NCI-H526 (cell line): ENCODE results near the gene PLAAT4.
"Not testable (repeated sequence)": the region's sequence is repeated elsewhere in the genome, so short reads cannot be mapped to it uniquely, and the experiment has no call there.

Experiments
- DNase-seq, 2 experiments: peaks; one replicate each; lab custom pipeline; 2025; lab: John Stamatoyannopoulos, UW

The PLAAT4 gene

GRCh38 chr11:63511048-63511748 lies 25.4 kb upstream of the PLAAT4 start:
- no peak for DNase-seq

DNA sequence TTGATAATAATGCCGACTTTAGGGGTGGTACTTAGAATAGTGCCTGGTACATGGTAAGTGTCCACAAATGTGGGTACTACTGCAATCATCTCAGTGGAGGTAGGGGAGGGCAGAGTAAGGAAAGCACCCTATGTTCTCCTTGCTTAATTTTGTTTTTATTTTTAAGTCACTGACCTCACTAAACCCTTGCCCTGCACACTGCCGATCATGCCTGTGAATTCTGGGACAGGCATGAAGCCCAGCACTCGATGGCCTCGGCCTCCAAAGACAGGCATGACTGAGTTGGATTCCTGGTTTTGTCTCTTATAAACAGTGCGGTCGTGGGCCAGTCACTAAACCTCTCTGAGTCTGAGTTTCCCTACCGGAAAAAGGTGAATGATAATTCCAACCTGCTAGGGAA lies 23.8 kb upstream of the PLAAT4 start:
- no peak for DNase-seq

DNA sequence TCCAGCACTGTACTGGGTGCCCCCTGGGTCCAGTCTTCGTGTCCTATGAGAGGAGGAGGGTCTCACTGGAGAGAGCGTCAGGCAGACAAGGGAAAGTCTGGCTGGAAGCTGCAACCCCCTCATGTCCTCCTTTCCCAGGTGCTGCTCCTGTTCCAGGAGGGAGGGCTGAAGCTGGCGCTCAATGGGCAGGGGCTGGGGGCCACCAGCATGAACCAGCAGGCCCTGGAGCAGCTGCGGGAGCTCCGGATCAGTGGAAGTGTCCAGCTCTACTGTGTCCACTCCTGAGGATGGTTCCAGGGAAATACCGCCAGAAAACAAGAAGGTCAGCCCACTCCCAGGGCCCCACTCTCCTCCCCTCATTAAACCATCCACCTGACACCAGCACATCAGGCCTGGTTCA lies 20.5 kb upstream of the PLAAT4 start:
- no peak for DNase-seq

DNA sequence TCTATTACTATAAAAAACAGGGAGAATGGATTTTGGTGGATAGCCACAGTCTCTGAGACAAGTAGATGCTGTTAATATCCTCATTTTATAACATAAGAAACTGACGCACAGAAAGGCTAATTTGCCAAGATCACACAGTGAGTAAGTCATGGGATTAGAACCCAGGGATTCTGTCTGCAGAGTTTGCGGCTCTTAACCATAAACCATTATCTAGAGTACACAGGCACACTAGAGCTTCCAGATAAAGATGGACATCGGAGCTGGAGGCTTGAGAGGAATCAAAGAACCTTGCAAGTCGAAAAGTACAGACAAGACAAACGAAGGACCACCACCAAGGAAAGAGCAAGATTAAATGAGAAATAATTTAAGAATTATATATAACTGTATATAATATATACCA lies 19.5 kb upstream of the PLAAT4 start:
- DNase-seq = no peak

GRCh38 chr11:63518548-63518947 lies 18.1 kb upstream of the PLAAT4 start:
- no peak for DNase-seq

GRCh38 chr11:63520606-63521170 lies 15.9 kb upstream of the PLAAT4 start:
- no peak for DNase-seq

DNA sequence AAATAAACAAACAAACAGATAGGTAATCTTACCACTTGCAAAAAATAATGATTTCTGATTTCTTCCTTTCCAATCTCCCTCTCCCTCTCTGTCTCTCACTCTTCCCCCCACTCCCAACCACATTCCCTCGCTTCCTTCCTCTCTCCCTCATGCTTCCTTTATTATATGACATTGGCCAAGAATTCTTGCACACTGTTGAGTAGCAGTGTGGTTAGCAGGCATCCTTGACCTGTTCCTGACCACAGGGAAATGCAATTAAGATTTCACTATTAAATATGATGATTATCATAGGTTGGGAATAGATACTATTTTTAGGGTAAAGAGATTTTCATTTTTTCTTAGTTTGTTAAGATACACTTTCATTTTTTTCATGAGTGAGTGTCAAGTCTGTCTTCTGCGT lies 14.7 kb upstream of the PLAAT4 start:
- DNase-seq = no peak

DNA sequence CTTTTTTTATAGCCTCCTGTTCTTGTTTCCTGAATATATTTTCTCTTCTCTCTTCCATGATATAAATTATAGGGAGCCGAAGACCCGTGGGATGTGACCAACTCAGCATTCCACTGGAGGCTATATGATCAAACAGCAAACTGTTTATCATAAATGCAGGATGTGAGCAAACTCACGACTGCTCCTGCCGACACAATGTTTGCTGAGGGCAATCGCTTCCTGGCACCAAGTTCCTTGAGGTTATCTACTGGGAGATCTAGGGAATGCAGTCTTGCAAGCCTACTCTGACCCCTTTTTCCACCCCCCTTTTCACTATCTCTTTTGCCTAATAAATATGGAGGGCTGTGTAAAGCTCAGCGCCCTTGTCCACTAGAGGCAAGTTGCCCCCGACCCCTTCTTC lies 13.5 kb upstream of the PLAAT4 start:
- no peak for DNase-seq

- DNase-seq = no peak
Measured at GRCh38 chr11:63527667-63528066, 8.9 kb upstream of the PLAAT4 start.

- not testable (repeated sequence) for DNase-seq
Measured at GRCh38 chr11:63528156-63528555, 8.5 kb upstream of the PLAAT4 start.

DNA sequence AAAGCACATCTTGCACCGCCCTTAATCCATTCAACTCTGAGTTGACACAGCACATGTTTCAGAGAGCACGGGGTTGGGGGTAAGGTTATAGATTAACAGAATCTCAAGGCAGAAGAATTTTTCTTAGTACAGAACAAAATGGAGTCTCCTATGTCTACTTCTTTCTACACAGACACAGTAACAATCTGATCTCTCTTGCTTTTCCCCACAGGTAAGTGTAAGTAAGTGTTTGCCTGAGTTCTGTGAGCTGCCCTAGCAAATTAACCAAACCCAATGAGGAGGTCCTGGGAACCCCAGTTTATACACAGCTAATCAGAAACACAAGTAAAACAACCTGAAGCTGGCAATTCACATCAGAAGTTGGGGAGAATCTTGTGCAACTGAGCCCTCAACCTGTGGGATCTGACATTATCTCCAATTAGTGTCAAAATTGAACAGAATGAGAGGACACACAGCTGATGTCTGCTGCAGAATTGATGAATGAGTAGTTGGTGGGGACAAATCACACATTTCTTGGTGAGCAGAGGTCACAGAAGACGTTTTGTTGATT lies 7.8 kb upstream of the PLAAT4 start:
- DNase-seq = not testable (repeated sequence)

GRCh38 chr11:63529373-63529772 lies 7.2 kb upstream of the PLAAT4 start:
- DNase-seq = not testable (repeated sequence)

DNA sequence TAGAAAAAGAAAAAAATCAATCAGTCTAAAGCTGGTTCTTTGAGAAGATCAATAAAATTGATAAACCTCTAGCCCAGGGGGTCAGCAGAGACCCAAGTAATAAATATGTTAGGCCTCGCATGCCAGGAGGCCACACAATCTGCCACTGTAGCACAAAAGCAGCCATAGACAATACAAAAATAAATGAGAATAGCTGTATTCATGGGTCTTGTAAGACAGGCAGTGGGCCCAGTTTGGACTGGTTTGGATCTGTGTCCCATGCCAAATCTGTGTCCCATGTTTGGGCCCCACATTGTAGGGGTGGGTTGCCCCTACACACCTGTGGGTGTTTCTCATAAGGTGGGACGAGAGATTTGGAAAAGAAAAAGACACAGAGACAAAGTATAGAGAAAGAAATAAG lies 6.6 kb upstream of the PLAAT4 start:
- no peak for DNase-seq

- DNase-seq = not testable (repeated sequence)
Measured at GRCh38 chr11:63531074-63531792, 5.4 kb upstream of the PLAAT4 start.

GRCh38 chr11:63532117-63532516 lies 4.5 kb upstream of the PLAAT4 start:
- DNase-seq = no peak

DNA sequence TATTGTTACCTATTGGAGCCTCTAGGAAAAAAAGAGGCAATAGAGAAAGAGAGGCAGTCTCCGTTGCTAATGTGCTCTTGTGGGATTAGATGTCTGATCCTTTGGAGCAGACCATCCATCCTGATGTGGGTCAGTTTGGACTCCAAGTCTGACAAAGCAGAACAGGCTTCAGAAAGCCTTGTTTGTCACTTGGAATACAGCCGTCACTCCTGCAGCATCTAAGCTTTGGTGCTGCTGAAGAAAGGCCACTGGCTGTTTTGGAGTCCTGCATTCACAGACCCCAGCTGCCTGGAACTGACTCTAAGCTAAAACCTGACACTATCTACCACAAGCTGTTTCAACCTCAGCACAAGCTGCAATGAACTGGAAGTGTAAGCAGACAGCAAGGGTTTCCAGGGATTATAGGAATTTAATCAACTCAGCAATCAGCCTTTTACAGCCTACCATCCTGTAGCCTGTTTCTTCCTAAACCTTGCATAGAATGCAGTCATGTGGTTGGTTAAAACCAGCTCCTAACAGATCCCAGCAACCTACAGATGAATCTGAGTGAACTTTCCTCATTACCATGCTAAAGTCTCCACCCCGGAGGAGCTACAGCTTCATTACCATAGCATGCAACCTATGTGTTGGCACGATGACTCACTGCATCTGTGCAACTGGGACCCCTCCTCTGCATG lies 3.7 kb upstream of the PLAAT4 start:
- no peak for DNase-seq

GRCh38 chr11:63534076-63534475 lies 2.5 kb upstream of the PLAAT4 start:
- DNase-seq = no peak

GRCh38 chr11:63534895-63535461 lies 1.6 kb upstream of the PLAAT4 start:
- DNase-seq = no peak

GRCh38 chr11:63535734-63536133 lies 874 bp upstream of the PLAAT4 start:
- DNase-seq = no peak

DNA sequence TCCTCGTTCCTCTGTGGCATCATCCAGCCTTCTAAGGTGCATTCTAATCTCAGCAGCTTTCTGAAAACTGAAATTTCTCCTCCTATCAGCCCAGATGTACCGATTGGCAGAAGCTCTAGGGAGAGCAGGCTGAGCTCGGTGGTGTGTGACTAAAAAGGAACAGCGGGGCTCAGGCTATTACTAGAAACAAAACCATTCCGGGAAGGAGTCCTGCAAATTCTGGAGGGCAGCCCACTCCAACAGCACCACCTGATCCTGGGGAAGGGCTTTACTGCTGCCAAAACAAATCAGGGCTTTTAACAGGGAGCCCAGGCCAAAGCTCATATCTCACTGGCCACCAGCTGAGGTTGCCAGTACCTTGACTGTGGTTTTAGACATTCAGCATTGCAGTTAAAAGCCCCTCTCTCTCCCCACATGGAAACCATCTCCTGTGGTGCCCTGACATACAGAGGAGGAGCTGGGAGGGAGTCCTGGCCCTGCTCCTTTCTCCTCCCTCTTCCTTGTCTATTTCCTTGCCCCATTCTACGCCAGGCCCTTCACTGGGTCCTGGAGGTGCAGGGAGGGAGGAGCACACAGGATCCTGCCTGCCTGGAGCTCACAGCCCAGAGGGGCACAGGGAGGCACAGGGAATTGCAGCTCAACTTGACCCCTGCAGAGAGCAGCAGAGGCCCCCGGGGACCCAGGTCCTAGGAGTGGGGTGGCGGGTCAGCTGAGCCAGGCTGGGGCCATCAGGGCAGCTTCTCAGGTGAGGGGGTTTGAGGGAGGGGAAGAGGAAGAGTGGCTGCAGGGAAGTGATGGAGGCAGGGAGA lies 889 bp downstream of the PLAAT4 start:
- no peak for DNase-seq

- DNase-seq = not testable (repeated sequence)
Measured at GRCh38 chr11:63542506-63542905, 5.9 kb downstream of the PLAAT4 start.
